Non-pigmented ciliary epithelial cell (primary cell): ENCODE results near the gene EIF4H.
"Not testable (repeated sequence)": the region's sequence is repeated elsewhere in the genome, so short reads cannot be mapped to it uniquely, and the experiment has no call there.

Experiments
- DNase-seq: peaks from one replicate; pipeline ENCODE4 v3.0.0-alpha.2; 2010; ENCODE audit warnings: low read depth

EIF4H gene

GRCh38 chr7:74224907-74225306, 50.8 kb downstream of the EIF4H start:
- not testable (repeated sequence) for DNase-seq

- no peak for DNase-seq
Observed at GRCh38 chr7:74225400-74225799, 51.2 kb downstream of the EIF4H start.

GRCh38 chr7:74226633-74227032, 52.5 kb downstream of the EIF4H start:
- no peak for DNase-seq

GRCh38 chr7:74228951-74229900, 55.1 kb downstream of the EIF4H start:
- no peak for DNase-seq

GRCh38 chr7:74230446-74231231, 56.5 kb downstream of the EIF4H start:
- no peak for DNase-seq

GRCh38 chr7:74231232-74231590, 57.1 kb downstream of the EIF4H start:
- no peak for DNase-seq

GRCh38 chr7:74233655-74234285, 59.6 kb downstream of the EIF4H start:
- DNase-seq, result peak; percentile 72

GRCh38 chr7:74235518-74236268, 61.5 kb downstream of the EIF4H start:
- no peak for DNase-seq

GRCh38 chr7:74236284-74236683, 62.1 kb downstream of the EIF4H start:
- no peak for DNase-seq

- DNase-seq, result no peak
Observed at GRCh38 chr7:74240482-74240881, 66.3 kb downstream of the EIF4H start.

- DNase-seq, result no peak
Observed at GRCh38 chr7:74242122-74242443, 67.9 kb downstream of the EIF4H start.

GRCh38 chr7:74246497-74246896, 72.3 kb downstream of the EIF4H start:
- DNase-seq, result no peak
